ENCODE results near the gene PCDHA2. TPM values are rescaled to one million over a fixed set of nuclear protein-coding genes. Genes with fewer than 3 reads are reported as not detected.
"Not testable (repeated sequence)": the region's sequence is repeated elsewhere in the genome, so short reads cannot be mapped to it uniquely, and the experiment has no call there.

PCDHA2 gene
- polyA plus RNA-seq, 1 donor from 2014 or later: 8.7 TPM

DNA sequence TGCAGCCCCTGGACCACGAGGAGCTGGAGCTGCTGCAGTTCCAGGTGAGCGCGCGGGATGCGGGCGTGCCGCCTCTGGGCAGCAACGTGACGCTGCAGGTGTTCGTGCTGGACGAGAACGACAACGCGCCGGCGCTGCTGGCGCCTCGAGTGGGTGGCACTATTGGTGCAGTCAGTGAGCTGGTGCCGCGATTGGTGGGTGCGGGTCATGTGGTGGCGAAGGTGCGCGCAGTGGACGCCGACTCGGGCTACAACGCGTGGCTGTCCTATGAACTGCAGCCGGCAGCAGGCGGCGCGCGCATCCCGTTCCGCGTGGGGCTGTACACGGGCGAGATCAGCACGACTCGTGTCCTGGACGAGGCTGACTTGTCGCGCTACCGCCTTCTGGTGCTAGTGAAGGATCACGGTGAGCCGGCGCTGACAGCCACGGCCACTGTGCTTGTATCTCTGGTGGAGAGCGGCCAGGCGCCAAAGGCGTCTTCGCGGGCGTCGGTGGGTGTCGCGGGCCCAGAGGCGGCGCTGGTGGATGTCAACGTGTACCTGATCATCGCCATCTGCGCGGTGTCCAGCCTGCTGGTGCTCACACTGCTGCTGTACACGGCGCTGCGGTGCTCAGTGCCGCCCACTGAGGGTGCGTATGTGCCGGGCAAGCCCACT, 6.7 kb upstream of the PCDHA2 start:
- H3K4me3 ChIP-seq (ENCODE audit: low read length); H3K9me2 ChIP-seq (ENCODE audit: insufficient read depth, low read length); H3K27me3 ChIP-seq (ENCODE audit: insufficient read depth, low read depth, low read length); H3K4me2 ChIP-seq (ENCODE audit: low read length); H3K36me3 ChIP-seq (ENCODE audit: insufficient read depth, low read length); H3K9ac ChIP-seq (ENCODE audit: low read length); H3K79me2 ChIP-seq (replicated peaks; ENCODE audit: insufficient read depth, low read length); H3K27ac ChIP-seq (ENCODE audit: low read length); H3F3A ChIP-seq (ENCODE audit: insufficient read depth, low read length, poor library complexity, severe bottlenecking); H2AFZ ChIP-seq (ENCODE audit: low read depth, low read length); H4K20me1 ChIP-seq (ENCODE audit: insufficient read depth): not testable (repeated sequence)
- peaks cover 45% of the 10 kb centered on the region for H3K9me3 ChIP-seq (ENCODE audit: low read length)

DNA sequence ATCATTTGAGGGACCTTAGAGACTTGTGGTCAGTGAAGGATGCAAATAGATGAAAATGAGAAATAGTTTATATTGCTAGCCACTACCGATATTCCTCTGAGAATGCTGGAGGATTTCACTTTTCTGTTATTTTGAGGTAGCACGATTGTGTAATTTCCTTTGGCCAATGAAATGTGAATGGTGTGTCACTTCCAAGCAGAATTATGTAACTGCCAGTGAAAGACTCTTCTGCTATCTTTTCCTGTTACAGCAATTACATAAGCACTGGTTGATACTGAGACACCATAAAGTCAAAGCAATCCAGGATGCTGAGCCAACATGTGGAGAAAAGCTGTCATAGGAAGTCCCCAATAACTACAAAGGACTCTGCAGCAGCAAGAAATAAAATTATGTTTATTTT, 3.6 kb upstream of the PCDHA2 start:
- H3K27me3 ChIP-seq (ENCODE audit: insufficient read depth, low read depth, low read length): no peaks in the 10 kb centered on the region
- no peak overlapping the region for H3K27ac ChIP-seq (ENCODE audit: low read length)
- H4K20me1 ChIP-seq (ENCODE audit: insufficient read depth): no peaks in the 10 kb centered on the region

DNA sequence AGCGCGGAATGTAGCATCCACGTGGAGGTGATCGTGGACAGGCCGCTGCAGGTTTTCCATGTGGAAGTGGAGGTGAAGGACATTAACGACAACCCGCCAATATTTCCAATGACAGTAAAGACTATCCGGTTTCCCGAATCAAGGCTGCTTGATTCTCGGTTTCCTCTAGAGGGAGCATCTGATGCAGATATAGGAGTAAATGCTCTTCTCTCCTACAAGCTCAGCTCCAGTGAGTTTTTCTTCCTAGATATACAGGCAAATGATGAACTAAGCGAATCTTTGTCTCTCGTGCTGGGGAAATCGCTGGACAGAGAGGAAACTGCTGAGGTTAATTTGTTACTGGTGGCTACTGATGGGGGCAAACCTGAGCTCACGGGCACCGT, 598 bp downstream of the PCDHA2 start:
- H3K9me3 ChIP-seq (ENCODE audit: low read length): peaks cover 64% of the 10 kb centered on the region

More for the DNA sequence above, 3.6 kb upstream of the PCDHA2 start:
- Histone ChIP-seq H3F3A (ENCODE audit: insufficient read depth, low read length, poor library complexity, severe bottlenecking) (no peaks in the 10 kb centered on the region), H3K36me3 (ENCODE audit: insufficient read depth, low read length) (peaks cover 8% of the 10 kb centered on the region), H3K9me2 (ENCODE audit: insufficient read depth, low read length) (no peaks in the 10 kb centered on the region), H3K9me3 (ENCODE audit: low read length) (peaks cover 65% of the 10 kb centered on the region), H3K4me2 (ENCODE audit: low read length) (no peak overlapping the region), H3K9ac (ENCODE audit: low read length) (no peak overlapping the region), H2AFZ (ENCODE audit: low read depth, low read length) (no peak overlapping the region), H3K79me2 (replicated peaks; ENCODE audit: insufficient read depth, low read length) (no peaks in the 10 kb centered on the region), H3K4me3 (ENCODE audit: low read length) (no peak overlapping the region)
- TF ChIP-seq EZH2 (IDR thresholded peaks at IDR 0.05; ENCODE audit: borderline replicate concordance, insufficient read depth, low read length, poor library complexity, severe bottlenecking) (no peak), TAF1 (IDR thresholded peaks at IDR 0.05; ENCODE audit: low read depth) (no peak), MXI1 (conservative IDR thresholded peaks at IDR 0.05; ENCODE audit: poor library complexity, severe bottlenecking) (no peak), POLR2AphosphoS5 (IDR thresholded peaks at IDR 0.05) (no peak), EP300 (conservative IDR thresholded peaks at IDR 0.05; ENCODE audit: poor library complexity, severe bottlenecking) (no peak), RAD21 (conservative IDR thresholded peaks at IDR 0.05) (no peak), SMC3 (conservative IDR thresholded peaks at IDR 0.05; ENCODE audit: poor library complexity) (no peak)
- TF ChIP-seq, protein P1, sequence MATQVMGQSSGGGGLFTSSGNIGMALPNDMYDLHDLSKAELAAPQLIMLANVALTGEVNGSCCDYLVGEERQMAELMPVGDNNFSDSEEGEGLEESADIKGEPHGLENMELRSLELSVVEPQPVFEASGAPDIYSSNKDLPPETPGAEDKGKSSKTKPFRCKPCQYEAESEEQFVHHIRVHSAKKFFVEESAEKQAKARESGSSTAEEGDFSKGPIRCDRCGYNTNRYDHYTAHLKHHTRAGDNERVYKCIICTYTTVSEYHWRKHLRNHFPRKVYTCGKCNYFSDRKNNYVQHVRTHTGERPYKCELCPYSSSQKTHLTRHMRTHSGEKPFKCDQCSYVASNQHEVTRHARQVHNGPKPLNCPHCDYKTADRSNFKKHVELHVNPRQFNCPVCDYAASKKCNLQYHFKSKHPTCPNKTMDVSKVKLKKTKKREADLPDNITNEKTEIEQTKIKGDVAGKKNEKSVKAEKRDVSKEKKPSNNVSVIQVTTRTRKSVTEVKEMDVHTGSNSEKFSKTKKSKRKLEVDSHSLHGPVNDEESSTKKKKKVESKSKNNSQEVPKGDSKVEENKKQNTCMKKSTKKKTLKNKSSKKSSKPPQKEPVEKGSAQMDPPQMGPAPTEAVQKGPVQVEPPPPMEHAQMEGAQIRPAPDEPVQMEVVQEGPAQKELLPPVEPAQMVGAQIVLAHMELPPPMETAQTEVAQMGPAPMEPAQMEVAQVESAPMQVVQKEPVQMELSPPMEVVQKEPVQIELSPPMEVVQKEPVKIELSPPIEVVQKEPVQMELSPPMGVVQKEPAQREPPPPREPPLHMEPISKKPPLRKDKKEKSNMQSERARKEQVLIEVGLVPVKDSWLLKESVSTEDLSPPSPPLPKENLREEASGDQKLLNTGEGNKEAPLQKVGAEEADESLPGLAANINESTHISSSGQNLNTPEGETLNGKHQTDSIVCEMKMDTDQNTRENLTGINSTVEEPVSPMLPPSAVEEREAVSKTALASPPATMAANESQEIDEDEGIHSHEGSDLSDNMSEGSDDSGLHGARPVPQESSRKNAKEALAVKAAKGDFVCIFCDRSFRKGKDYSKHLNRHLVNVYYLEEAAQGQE (IDR thresholded peaks at IDR 0.05; ENCODE audit: borderline replicate concordance): no peak
- TF ChIP-seq, protein P2, sequence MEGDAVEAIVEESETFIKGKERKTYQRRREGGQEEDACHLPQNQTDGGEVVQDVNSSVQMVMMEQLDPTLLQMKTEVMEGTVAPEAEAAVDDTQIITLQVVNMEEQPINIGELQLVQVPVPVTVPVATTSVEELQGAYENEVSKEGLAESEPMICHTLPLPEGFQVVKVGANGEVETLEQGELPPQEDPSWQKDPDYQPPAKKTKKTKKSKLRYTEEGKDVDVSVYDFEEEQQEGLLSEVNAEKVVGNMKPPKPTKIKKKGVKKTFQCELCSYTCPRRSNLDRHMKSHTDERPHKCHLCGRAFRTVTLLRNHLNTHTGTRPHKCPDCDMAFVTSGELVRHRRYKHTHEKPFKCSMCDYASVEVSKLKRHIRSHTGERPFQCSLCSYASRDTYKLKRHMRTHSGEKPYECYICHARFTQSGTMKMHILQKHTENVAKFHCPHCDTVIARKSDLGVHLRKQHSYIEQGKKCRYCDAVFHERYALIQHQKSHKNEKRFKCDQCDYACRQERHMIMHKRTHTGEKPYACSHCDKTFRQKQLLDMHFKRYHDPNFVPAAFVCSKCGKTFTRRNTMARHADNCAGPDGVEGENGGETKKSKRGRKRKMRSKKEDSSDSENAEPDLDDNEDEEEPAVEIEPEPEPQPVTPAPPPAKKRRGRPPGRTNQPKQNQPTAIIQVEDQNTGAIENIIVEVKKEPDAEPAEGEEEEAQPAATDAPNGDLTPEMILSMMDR (IDR thresholded peaks at IDR 0.05; ENCODE audit: poor library complexity, severe bottlenecking): no peak

More for the DNA sequence above, 598 bp downstream of the PCDHA2 start:
- no peaks in the 10 kb centered on the region for H3K27me3 ChIP-seq (ENCODE audit: insufficient read depth, low read depth, low read length)
- TF ChIP-seq, protein P2 (IDR thresholded peaks at IDR 0.05; ENCODE audit: poor library complexity, severe bottlenecking): peak; percentile 28
- no peak for TF ChIP-seq MXI1 (conservative IDR thresholded peaks at IDR 0.05; ENCODE audit: poor library complexity, severe bottlenecking)
- peak overlapping the region; percentile 59 for H3K4me3 ChIP-seq (ENCODE audit: low read length)
- H3K79me2 ChIP-seq (replicated peaks; ENCODE audit: insufficient read depth, low read length): peaks cover 5% of the 10 kb centered on the region
- no peaks in the 10 kb centered on the region for H3K9me2 ChIP-seq (ENCODE audit: insufficient read depth, low read length)
- H2AFZ ChIP-seq (ENCODE audit: low read depth, low read length): no peak overlapping the region
- peaks cover 19% of the 10 kb centered on the region for H3K36me3 ChIP-seq (ENCODE audit: insufficient read depth, low read length)
- H3K9ac ChIP-seq (ENCODE audit: low read length): peak overlapping the region; percentile 52
- H3F3A ChIP-seq (ENCODE audit: insufficient read depth, low read length, poor library complexity, severe bottlenecking): no peaks in the 10 kb centered on the region
- no peak overlapping the region for H3K4me2 ChIP-seq (ENCODE audit: low read length)
- peak overlapping the region; percentile 58 for H3K27ac ChIP-seq (ENCODE audit: low read length)
- H4K20me1 ChIP-seq (ENCODE audit: insufficient read depth): no peaks in the 10 kb centered on the region

All from neural cell (in vitro differentiated cells).